Measurements from ENCODE around the gene FASTKD2.
"Not testable (repeated sequence)": the region's sequence is repeated elsewhere in the genome, so short reads cannot be mapped to it uniquely, and the experiment has no call there.

FASTKD2 gene

GRCh38 chr2:206792645-206793044, 27.2 kb downstream of the FASTKD2 start:
- no peak for DNase-seq

GRCh38 chr2:206797376-206797775, 32.0 kb downstream of the FASTKD2 start:
- DNase-seq = no peak

DNA sequence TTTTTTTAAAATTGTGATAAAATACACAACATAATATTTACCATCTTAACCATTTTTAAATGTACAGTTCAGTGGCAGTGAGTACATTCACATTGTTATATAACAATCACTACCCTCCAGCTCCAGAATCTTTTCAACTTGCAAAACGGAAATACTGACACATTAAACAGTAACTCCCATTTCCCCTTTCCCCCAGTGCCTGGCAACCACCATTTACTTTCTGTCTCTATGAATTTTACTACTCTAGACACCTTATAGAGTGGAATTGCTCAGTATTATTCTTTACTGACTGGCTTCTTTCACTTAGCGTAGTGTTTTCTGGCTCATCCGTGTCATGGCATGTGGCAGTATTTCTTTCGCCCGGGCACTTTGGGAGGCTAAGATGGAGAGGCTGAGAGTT, 32.6 kb downstream of the FASTKD2 start:
- DNase-seq = no peak

DNA sequence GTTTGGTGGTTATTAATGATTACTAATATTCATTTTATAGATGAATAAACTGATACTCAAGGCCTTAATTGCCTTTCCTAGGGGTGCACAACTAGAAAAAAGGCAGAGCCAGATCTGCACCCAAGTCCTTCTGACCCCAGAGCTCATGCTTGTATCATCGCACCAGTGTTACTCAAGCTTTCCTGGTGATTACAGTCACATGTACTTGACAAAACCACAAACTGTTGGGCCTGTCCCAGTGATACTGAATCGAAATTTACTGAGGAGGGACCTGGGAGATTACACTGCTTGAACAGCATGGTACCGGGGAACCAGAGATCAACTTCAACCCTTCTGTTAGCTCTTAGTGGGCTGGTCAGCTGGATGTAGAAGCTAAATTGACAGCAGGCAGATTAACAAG, 33.7 kb downstream of the FASTKD2 start:
- no peak for DNase-seq

DNA sequence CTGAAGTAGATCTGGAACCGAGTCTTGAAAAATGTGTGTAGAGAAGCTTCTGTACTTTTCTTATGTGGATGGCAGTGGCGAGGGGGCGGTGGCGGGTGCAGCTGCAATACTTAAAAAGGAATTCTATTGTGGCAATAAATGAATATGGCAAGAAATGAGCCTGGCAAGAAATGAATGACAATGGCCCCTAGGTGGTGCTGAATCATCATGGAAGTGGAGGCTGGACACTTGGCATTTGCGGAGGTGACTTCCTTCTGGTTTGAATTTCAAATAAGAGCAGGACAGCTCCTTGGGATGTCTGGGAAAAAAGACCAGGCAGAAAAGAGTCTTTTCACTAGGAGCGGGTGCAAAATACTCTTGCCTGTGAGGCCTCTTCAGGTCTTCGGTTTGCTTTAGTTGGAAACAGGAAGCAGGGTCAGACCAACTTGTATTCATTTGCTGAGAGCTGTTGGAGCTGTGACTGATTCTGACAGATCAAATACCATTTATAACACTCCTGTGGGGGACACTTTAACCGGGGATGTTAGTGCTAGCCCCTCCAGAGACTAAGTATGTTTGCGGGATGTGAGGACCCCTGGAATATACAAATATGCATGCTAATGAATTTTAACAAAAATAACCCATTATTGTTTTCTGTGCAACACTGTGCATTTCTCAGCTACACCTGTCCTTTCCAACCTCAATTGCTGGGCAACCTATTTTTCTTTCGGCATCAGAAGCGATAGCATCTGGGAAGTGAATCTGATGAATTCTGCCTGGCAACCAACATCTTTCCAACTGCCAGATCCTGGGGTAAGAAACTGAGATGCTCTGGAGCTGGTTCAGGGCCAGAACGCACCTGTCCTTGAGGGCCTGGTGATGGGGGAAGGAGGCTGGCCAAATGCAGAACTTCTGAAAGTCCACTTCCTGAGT, 35.4 kb downstream of the FASTKD2 start:
- peak; percentile 79 for DNase-seq

GRCh38 chr2:206801418-206802189, 36.2 kb downstream of the FASTKD2 start:
- DNase-seq = no peak

DNA sequence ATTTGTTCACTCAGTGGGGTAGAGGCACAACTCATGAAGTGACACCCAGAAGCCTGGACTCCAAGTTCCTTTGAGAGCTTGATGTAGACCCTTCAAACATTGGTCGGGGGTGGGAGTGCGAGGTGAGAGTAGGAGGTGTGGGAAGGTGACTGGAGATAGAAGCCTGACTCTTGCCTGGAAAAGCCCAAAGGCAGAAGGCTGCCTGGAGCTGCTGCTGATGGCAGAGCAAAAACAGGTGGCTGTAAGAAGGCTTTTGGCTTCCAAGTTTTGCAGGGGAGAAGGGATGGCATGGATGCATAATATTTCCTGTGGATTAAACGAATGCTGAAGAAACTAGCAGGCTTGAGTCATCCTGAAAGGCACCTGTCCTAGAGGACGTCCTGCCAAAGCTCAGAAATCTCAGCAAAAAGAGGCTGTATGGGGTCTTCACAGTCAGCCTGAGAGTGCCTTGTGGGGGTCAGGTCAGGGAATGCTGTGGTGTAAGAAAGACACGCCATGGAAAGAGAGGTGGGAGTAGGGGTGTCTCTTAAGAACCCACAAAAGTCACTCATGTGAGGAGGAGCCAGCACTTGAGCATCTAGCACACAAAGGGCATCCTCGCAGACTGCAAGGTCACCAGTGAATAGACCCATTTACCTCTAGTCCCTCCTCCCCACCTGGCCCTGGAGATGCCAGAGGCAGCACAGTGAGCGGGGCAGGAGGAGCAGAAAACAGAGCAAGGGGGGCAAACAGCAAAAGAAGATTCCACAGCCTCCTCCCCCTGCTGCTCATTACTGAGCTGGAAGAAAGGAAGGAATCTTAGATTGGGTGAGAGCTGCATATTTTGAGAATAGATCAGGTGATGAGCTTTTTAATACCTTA, 37.5 kb downstream of the FASTKD2 start:
- no peak for DNase-seq

- no peak for DNase-seq
Observed at GRCh38 chr2:206804326-206804725, 38.9 kb downstream of the FASTKD2 start.

DNA sequence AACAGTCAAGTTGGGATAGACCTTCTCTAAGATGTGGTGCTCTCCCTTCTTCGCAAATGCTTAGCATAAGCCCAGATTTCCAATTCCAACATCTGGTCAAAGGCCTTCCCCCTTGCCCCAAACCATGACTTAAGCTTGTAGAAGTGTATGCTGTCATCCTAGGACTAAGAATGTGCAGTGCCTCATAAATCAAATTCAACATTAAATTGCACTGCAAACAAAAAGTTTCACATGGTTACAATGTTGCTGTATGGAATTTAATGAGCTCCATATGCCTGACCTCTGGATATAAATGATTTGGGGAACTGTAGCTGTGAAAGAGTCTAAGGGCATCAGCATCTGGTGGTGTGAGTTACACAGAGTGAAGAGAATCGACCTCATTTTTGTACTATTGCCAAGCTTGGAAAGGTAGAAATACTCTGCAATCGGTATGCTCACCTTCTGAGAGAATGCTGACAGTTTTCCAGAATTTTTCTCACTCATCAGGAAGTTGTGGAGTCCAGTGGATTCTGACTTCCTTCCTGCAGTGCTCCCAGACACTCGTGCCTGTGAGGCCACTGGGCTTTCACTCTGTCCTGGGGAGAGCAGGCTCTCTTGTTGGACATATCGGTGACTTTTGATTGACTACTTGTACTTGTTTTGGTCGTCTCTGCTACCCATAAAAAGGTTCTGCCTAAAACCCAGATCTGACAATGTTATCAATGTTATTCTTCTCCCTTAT, 40.6 kb downstream of the FASTKD2 start:
- no peak for DNase-seq

- not testable (repeated sequence) for DNase-seq
Observed at GRCh38 chr2:206807624-206808023, 42.2 kb downstream of the FASTKD2 start.

- DNase-seq = not testable (repeated sequence)
Observed at GRCh38 chr2:206812471-206812870, 47.1 kb downstream of the FASTKD2 start.

DNA sequence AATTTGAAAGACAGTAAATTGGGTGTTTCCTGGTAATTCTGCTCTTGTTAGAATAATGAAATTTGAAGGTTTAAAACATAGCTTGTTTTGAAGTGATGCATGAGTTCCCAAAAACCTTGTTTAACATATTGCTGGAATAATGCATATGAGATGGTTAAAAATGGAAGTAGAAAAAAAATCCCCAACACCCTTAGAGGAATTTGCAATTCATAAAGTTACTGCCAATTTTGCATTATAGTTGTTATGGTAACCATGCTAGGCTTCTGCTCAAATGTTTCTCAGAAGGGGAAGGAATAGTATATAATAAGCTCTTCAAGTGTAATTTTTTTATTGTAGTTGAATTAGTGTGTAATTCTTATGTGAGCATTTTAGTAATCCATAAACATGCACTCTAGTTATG, 49.1 kb downstream of the FASTKD2 start:
- no peak for DNase-seq

DNA sequence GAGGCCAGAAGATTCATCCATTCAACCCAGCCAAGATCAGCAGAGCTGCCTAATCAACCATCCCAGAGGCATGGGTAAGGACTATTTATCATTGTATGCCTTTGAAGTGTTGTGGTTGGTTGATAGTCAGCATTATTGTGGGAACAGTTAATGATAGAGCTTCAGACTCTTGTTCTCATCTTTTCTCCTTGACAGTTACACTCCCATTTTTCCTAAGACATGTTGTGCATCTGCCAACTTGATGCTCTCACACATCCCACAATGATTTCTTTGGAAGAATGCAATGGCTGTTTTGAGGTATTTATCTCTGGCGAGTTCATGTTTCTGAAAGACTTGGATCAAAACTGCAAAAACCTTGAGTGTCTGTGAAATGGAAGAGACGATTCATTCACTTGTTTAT, 55.4 kb downstream of the FASTKD2 start:
- no peak for DNase-seq

GRCh38 chr2:206823178-206823577, 57.8 kb downstream of the FASTKD2 start:
- DNase-seq = no peak

DNA sequence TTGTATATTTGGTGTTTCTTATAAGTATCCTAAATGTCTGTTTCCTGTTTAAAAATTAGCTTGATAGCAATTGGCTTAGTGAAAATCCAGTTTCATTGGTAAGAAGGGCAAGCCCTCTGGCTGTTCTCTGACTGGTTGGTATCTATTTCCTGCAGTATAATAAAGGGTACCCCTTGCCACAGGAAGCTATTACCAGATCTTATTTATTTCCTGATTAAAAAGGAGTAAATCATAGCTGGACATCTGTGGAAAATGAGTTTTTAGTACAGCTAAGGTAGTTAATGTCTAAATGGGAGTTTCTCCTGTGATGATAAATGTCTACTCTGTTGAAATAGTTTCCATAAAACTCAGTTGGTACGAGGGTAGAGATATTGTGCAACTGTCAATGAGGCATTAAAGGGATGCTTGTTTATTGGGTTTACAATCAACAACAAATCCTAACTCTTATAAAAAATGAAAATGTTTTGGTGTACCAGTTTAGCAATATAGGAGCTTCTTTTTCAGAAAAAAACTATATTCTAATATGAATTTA, 58.7 kb downstream of the FASTKD2 start:
- DNase-seq = no peak

- no peak for DNase-seq
Observed at GRCh38 chr2:206824993-206825392, 59.6 kb downstream of the FASTKD2 start.

GRCh38 chr2:206831442-206831995, 66.1 kb downstream of the FASTKD2 start:
- DNase-seq = no peak

- DNase-seq = no peak
Observed at GRCh38 chr2:206832873-206833272, 67.5 kb downstream of the FASTKD2 start.

GRCh38 chr2:206833291-206833690, 67.9 kb downstream of the FASTKD2 start:
- no peak for DNase-seq

DNA sequence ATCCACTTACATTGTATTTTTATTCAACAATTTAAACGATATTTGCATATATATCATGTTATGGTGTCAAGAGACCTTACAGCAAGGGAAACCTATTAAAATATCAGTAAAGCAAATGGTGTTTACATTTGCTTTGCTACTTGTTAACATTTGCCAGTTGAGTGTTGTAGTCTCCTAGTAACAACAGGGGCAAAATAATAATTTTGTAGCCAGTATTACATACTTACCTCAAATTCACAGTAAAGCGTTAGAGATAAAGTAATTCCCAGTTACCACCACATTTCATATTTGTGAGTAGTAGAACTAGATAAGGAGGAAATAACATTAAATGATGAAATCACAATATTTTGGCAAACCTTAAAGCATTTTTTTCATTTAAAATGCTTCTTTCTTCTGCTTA, 71.3 kb downstream of the FASTKD2 start:
- DNase-seq = peak; percentile 18

GRCh38 chr2:206837775-206838174, 72.4 kb downstream of the FASTKD2 start:
- DNase-seq = no peak

- no peak for DNase-seq
Observed at GRCh38 chr2:206838690-206839089, 73.3 kb downstream of the FASTKD2 start.
